Left ventricle myocardium inferior (tissue), 1 donor: ENCODE data around the gene SH3GL2. TPM values are rescaled to one million over a fixed set of nuclear protein-coding genes. Genes with fewer than 3 reads are reported as not detected.

Experiments used
- DNase-seq: peaks from one replicate; pipeline ENCODE4 v3.0.0-alpha.2; 2020
- H3K27ac ChIP-seq: fragments of 200-600 bp; replicated peaks from 2 replicates; pipeline ENCODE4 v1.8.0; 2021
- H3K27me3 ChIP-seq: fragments of 200-600 bp; 2 replicates; pipeline ENCODE4 v1.8.0; 2021; ENCODE audit warnings: low read depth
- H3K36me3 ChIP-seq: fragments of 200-600 bp; 2 replicates; pipeline ENCODE4 v1.8.0; 2021
- H3K4me1 ChIP-seq: fragments of 200-600 bp; 2 replicates; pipeline ENCODE4 v1.8.0; 2021
- H3K4me3 ChIP-seq: fragments of 200-600 bp; 2 replicates; pipeline ENCODE4 v1.8.0; 2021; ENCODE audit warnings: mild to moderate bottlenecking, moderate library complexity
- H3K9me3 ChIP-seq: fragments of 200-600 bp; replicated peaks from 2 replicates; pipeline ENCODE4 v1.8.0; 2021
- intact Hi-C: fragments of 100-400 bp; cut with micrococcal nuclease; formaldehyde crosslinking; loops from one replicate; pipeline ENCODE4 v1.11.0; 2022
- total RNA-seq: library from RNA; stranded (reverse); fragmentation: NEBNext Ultra II Directional; extraction: Animal tissue kit (Norgen Biotek cat#: 25700); gene quantifications from one replicate; pipeline ENCODE4 v1.2.1, GENCODE V29; 2021
- TF ChIP-seq, protein P1 (sequence below): fragments of 200-600 bp; IDR thresholded peaks from 2 replicates; pipeline ENCODE4 v1.8.0; 2021; ENCODE audit warnings: antibody characterized with exemption, mild to moderate bottlenecking, borderline replicate concordance
- donor health status: DM: no; HTN: yes; CAD: no; lungs with severe emphysema.

SH3GL2 gene
- total RNA-seq, 1 donor from 2014 or later: 7.3 TPM

DNA sequence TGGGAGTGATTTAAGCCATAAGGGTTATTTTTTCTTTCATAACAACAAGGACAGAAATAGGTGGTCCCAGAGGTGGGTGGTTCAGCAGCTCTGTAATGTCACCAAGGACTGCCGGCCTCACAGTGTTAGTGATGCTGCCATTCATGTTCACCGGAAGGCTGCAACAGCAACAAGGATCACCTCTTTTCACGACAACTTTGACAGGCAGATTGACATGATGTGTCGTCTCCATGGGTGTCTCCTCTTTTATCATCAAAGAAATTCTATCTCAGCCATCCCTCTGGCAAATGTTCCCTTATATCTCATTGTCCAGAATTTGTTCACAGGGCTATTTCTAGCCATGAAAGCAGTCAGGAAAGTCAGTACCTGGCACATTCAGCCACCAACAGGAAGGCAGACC, 231.5 kb downstream of the SH3GL2 start:
- no peaks in the 10 kb centered on the region for H3K36me3 ChIP-seq
- no peaks in the 10 kb centered on the region for H3K9me3 ChIP-seq
- DNase-seq: no peak
- no peak overlapping the region for H3K27ac ChIP-seq
- no peak overlapping the region for H3K4me3 ChIP-seq
- H3K27me3 ChIP-seq: peaks cover 40% of the 10 kb centered on the region
- TF ChIP-seq, protein P1, sequence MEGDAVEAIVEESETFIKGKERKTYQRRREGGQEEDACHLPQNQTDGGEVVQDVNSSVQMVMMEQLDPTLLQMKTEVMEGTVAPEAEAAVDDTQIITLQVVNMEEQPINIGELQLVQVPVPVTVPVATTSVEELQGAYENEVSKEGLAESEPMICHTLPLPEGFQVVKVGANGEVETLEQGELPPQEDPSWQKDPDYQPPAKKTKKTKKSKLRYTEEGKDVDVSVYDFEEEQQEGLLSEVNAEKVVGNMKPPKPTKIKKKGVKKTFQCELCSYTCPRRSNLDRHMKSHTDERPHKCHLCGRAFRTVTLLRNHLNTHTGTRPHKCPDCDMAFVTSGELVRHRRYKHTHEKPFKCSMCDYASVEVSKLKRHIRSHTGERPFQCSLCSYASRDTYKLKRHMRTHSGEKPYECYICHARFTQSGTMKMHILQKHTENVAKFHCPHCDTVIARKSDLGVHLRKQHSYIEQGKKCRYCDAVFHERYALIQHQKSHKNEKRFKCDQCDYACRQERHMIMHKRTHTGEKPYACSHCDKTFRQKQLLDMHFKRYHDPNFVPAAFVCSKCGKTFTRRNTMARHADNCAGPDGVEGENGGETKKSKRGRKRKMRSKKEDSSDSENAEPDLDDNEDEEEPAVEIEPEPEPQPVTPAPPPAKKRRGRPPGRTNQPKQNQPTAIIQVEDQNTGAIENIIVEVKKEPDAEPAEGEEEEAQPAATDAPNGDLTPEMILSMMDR: no peak
- intact Hi-C loops: no loop called here
- H3K4me1 ChIP-seq: no peaks in the 10 kb centered on the region

DNA sequence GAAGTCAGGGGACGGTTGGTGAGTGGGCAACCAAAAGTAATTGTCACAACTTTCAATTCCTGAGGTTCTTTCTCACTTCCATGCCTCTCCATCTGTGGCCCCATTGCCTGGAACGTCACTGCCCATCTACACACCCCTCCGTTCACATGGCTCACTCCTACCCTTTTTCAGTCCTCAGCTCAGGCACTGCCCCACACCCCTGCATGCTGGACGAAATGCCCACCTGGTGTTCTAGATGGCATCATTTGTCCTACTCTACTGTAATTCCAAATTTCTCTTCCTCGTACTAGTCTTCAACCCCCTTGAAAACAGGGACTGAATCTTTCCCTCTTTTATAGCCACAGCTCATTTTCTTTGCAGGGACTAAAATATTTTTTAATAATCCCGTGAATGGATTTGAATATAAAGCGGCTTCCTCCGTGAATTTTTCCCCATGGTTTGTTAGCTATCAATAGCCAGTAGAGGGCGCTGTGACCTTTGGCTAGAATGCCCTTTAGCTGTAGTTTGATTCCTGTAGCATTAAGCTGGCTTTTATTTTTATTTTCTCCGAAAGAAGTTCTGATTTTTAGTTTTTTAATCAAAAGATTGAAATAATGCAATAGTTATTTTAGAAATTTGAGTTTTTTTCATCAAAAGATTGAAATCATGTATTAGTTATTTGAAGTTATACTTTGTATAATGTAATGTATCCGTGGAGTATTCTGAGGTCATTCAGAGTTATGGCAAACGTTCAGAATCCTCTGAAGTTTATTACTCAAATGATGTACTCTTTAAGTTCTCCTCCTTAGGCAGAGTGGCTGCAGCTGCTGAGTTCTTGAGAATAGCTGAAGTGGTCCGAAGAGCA, 232.1 kb downstream of the SH3GL2 start:
- Histone ChIP-seq H3K4me1 (no peaks in the 10 kb centered on the region), H3K36me3 (no peaks in the 10 kb centered on the region), H3K4me3 (no peak overlapping the region), H3K27me3 (peaks cover 35% of the 10 kb centered on the region), H3K27ac (no peak overlapping the region), H3K9me3 (no peaks in the 10 kb centered on the region)
- TF ChIP-seq, protein P1: peak; percentile 84
- DNase-seq: peak; percentile 15
- intact Hi-C loops: no loop called here

DNA sequence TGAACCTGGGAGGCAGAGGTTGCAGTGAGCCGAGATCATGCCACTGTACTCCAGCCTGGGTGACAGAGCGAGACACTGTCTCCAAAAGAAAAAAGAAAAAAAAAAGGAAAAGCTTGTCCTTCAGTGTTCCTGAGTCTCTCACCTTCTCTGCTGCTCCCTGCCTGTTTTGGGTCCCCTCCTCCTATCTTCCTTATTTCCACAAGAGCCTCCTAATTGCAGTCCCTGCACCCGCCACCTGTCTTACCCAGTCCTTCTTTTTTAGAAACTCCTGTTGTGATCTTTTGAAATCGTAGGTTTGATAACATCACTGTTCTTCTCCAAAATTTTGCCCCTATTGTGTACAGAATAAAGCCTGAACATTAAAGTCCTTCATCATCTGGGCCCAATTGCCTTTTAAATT, 234.9 kb downstream of the SH3GL2 start:
- Histone ChIP-seq H3K27me3 (peaks cover 20% of the 10 kb centered on the region), H3K9me3 (no peaks in the 10 kb centered on the region), H3K27ac (no peak overlapping the region), H3K4me3 (no peak overlapping the region), H3K36me3 (no peaks in the 10 kb centered on the region), H3K4me1 (no peaks in the 10 kb centered on the region)
- intact Hi-C loops: no loop called here
- no peak for DNase-seq
- TF ChIP-seq, protein P1: no peak

DNA sequence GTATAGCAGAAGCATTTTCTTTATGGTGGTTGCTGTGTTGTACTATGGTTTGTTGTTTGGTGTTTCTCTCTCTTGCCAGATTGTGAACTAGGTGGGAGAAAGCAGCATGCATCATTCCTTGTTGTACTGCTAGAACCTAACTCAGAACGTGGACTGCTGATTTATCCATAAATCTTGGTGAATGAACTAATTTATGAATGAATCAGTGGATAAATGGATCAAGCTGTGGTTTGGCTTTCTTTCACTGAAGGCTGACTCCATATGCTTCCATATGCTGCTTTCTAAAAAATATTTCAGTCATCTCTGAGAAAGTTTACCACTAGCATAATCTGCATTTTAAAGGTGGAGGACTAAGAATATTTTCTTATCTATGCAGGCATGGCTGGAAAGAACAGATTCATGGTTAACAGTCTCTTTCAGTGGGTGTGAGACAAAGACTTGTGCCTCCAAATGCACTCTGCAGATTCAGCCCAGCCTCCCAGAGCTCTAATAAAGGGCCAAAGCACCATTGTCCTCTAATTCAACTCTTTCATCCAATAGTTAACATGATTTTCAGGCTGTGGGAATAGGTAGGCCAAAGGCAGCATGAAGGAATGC, 237.7 kb downstream of the SH3GL2 start:
- Histone ChIP-seq H3K27me3 (no peaks in the 10 kb centered on the region), H3K9me3 (peaks cover 9% of the 10 kb centered on the region), H3K4me1 (no peaks in the 10 kb centered on the region), H3K36me3 (no peaks in the 10 kb centered on the region), H3K27ac (no peak overlapping the region), H3K4me3 (no peak overlapping the region)
- intact Hi-C loops: no loop called here
- TF ChIP-seq, protein P1: no peak
- DNase-seq: no peak

DNA sequence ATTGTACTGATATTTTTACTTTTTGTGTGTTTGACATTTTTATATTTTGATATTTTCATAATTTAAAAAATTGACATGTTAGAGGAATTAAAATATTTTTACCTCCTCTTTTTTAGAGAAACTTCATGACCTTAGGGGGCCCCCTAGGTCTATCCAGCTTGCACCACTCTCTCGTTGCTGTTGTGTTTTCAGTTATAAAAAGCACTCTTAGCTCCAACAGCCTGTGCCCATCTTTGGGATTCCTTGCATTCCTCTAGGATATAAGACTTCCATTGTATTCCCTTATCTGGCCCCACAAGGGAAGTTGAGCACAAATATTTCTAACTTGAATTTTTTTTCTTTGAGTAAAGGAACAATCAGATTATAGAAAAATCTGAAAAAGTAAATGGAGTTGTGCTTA, 245.3 kb downstream of the SH3GL2 start:
- no peak for DNase-seq
- intact Hi-C loops: no loop called here
- Histone ChIP-seq H3K4me3 (peak overlapping the region; percentile 14), H3K4me1 (peaks cover 22% of the 10 kb centered on the region), H3K36me3 (no peaks in the 10 kb centered on the region), H3K27ac (peak overlapping the region; percentile 66), H3K27me3 (no peaks in the 10 kb centered on the region), H3K9me3 (peaks cover 9% of the 10 kb centered on the region)
- TF ChIP-seq, protein P1: no peak
